IPS DF 4.7 (cell line): ENCODE measurements around the gene ANKRD39.
"Not testable (repeated sequence)": the region's sequence is repeated elsewhere in the genome, so short reads cannot be mapped to it uniquely, and the experiment has no call there.

ENCODE experiments used
- DNase-seq: peaks from one replicate; pipeline ENCODE4 v3.0.0-alpha.2; 2013; ENCODE audit warnings: low spot score; ENCODE audit errors: extremely low read depth

ANKRD39 gene

DNA sequence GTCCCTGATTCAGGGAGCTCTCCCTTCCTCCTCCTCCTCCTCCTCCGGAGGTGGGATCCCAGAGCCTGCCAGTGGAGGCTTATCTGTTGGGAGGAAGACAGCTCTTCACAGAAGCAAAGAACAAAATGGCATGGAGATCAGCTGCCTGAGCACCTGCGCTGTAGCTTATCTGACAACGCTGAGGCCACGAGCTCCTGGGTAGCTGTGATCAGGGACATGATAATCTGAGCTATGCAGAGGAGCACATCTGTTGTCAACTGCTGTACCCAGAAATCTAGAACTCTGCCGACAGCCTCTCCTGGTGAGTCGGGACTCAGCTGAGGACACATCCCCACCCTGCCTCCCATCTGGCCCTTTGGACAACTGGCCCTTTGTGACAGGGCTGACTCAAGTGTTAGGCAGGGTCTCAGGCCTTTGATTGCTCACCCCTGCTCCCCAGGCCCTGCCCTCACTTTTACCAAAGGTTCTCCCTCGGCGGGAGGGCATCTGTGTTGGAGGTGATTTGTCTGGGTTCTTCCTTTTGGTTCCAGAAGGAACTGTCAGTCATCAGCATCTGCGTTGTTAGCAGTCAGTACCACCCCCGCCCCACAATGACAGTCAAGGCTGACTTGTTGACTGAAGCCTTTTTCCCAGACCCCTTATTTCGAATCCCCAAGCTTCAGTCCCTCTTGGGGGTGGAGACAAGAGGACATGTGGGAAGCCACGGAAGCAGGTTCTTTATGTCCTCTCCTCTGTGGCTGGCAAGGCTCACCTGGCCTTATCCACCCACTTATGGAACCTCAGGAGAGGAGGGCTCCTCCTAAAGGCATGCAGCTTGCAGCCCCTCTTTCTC is 47.6 kb downstream of the ANKRD39 start:
- no peak for DNase-seq

DNA sequence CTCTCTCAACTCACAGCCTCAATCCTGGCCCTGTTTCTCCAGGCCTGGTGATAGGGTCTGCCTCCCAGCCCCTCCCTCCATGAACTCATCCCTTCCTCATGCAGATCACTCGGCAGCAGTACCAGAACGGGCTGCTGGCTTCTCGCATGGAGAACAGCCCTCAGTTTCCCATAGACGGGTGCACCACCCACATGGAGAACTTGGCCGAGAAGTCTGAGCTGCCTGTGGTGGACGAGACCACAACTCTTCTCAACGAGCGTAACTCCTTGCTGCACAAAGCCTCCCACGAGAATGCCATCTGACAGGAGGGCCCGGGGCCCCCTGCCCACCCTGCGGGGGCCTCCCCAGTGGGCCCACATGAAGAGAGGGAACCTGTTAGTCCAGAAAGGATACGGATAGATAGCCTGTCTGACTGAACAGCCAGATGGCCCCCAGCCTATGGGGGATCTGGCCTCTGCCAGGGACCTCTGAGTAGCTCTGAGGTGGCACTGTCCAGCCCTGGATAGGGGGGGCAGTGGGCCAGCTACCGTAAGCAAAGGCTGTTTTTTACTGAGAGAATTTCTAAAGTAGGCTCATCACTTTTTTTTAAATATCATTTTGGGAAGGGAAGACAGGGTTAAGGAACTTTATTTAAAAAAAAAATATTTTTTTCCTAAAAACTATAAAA is 48.5 kb downstream of the ANKRD39 start:
- no peak for DNase-seq

GRCh38 chr2:96808176-96808837 is 49.5 kb downstream of the ANKRD39 start:
- DNase-seq, result no peak

DNA sequence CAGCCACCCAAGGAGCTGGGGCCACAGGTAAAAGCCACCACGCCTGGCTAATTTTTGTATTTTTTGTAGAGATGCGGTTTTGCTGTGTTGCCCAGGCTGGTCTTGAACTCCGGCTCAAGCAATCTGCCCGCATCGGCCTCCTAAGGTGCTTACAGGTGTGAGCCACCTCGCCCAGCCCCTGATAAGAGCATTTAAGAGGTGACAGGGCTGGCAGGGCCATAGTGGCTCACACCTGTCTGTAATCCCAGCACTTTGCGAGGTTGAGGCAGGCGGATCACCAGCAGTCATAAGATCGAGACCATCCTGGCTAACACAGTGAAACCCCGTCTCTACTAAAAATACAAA is 50.7 kb downstream of the ANKRD39 start:
- no peak for DNase-seq

GRCh38 chr2:96806468-96807126 is 51.2 kb downstream of the ANKRD39 start:
- no peak for DNase-seq

GRCh38 chr2:96805946-96806345 is 51.9 kb downstream of the ANKRD39 start:
- DNase-seq, result not testable (repeated sequence)

GRCh38 chr2:96804986-96805385 is 52.8 kb downstream of the ANKRD39 start:
- DNase-seq, result no peak

DNA sequence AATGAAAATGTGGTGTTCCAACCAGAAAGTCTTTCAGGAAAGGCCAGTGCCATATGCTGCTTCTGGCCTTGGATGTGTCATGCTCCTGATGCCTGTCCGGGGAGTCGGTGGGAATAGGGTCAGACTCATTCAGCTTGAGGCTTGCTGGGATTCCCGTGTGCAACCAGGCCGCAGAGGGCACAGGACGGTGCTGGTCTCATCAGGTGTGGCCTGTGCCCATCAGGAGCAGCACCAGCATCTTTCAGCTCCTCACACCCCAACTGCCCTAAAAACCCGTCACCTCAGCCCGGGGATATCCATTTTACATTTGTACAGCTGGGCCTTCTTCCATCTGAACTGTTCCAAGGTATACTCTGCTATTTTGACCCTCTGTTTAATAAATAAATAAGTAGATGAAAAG is 55.1 kb downstream of the ANKRD39 start:
- no peak for DNase-seq

- DNase-seq, result no peak
Measured at GRCh38 chr2:96801786-96802595, 55.8 kb downstream of the ANKRD39 start.

- DNase-seq, result peak; percentile 44
Measured at GRCh38 chr2:96801005-96801785, 56.6 kb downstream of the ANKRD39 start.

GRCh38 chr2:96800061-96801004 is 57.5 kb downstream of the ANKRD39 start:
- no peak for DNase-seq

- no peak for DNase-seq
Measured at GRCh38 chr2:96799623-96799935, 58.2 kb downstream of the ANKRD39 start.

- DNase-seq, result no peak
Measured at GRCh38 chr2:96798733-96799622, 58.8 kb downstream of the ANKRD39 start.
